HepG2 (cell line): ENCODE data around the gene GPR17. TPM values are rescaled to one million over a fixed set of nuclear protein-coding genes. Genes with fewer than 3 reads are reported as not detected.

Experiments used
- ARID5B ChIP-seq: IDR thresholded peaks from 2 replicates; pipeline ENCODE4 v1.4.0; 2020; ENCODE audit warnings: mild to moderate bottlenecking, missing genetic modification reagents
- GABPB1 ChIP-seq: IDR thresholded peaks from 2 replicates; pipeline ENCODE4 v1.6.1; 2016; ENCODE audit warnings: mild to moderate bottlenecking, missing genetic modification reagents, moderate library complexity, missing compliant biosample characterization
- KLF13 ChIP-seq: sonication (generic); formaldehyde crosslinking; IDR thresholded peaks from 2 replicates; pipeline ENCODE4 v1.4.0; 2020; ENCODE audit warnings: mild to moderate bottlenecking, missing genetic modification reagents
- MAZ ChIP-seq, 2 experiments: sonication (generic) in 1 of 2; formaldehyde crosslinking in 1 of 2; IDR thresholded peaks; 2 replicates each; pipeline versions ENCODE4 v1.5.0 to v1.6.1; 2012 to 2020; ENCODE audit warnings: low read depth in 2 of 2, mild to moderate bottlenecking in 2 of 2, borderline replicate concordance in 1 of 2, improper control_type of control experiment in 1 of 2, low read length in 1 of 2, missing genetic modification reagents in 1 of 2, moderate library complexity in 1 of 2
- MXD4 ChIP-seq: IDR thresholded peaks from 2 replicates; pipeline ENCODE4 v1.6.1; 2016; ENCODE audit warnings: mild to moderate bottlenecking, missing biosample characterization, missing genetic modification reagents
- PHF8 ChIP-seq: sonication (generic); formaldehyde crosslinking; IDR thresholded peaks from 2 replicates; pipeline ENCODE4 v1.5.0; 2020; ENCODE audit warnings: missing genetic modification reagents
- PREB ChIP-seq: sonication (generic); formaldehyde crosslinking; IDR thresholded peaks from 2 replicates; pipeline ENCODE4 v1.4.0; 2020; ENCODE audit warnings: missing genetic modification reagents
- SATB2 ChIP-seq: sonication (generic); formaldehyde crosslinking; IDR thresholded peaks from 2 replicates; pipeline ENCODE4 v1.5.0; 2020; ENCODE audit warnings: missing genetic modification reagents
- ZFP1 ChIP-seq: IDR thresholded peaks from 2 replicates; pipeline ENCODE4 v1.6.1; 2016
- ZNF281 ChIP-seq: sonication (generic); formaldehyde crosslinking; IDR thresholded peaks from 2 replicates; pipeline ENCODE4 v1.4.0; 2020; ENCODE audit warnings: missing genetic modification reagents, borderline replicate concordance
- ZNF383 ChIP-seq: sonication (generic); formaldehyde crosslinking; IDR thresholded peaks from 2 replicates; pipeline ENCODE4 v1.4.0; 2020; ENCODE audit warnings: missing genetic modification reagents, mild to moderate bottlenecking, borderline replicate concordance
- ZNF496 ChIP-seq: sonication (generic); formaldehyde crosslinking; IDR thresholded peaks from 2 replicates; pipeline ENCODE4 v1.8.1; 2023; ENCODE audit warnings: mild to moderate bottlenecking, moderate library complexity, missing genetic modification reagents; ENCODE audit not compliant: insufficient replicate concordance
- ZNF512B ChIP-seq: sonication (generic); formaldehyde crosslinking; IDR thresholded peaks from 2 replicates; pipeline ENCODE4 v1.5.1; 2020; ENCODE audit warnings: missing genetic modification reagents, mild to moderate bottlenecking, borderline replicate concordance
- ZNF546 ChIP-seq: sonication (generic); formaldehyde crosslinking; conservative IDR thresholded peaks from 2 replicates; pipeline ENCODE4 v1.8.1; 2023; ENCODE audit warnings: mild to moderate bottlenecking, missing genetic modification reagents
- ZNF704 ChIP-seq: sonication (generic); formaldehyde crosslinking; IDR thresholded peaks from 2 replicates; pipeline ENCODE4 v1.8.1; 2023; ENCODE audit warnings: mild to moderate bottlenecking, inconsistent platforms, moderate library complexity, missing genetic modification reagents, borderline replicate concordance
- polyA plus RNA-seq, 8 experiments: library from polyadenylated mRNA; depleted of rRNA in 3 of 8; stranded (reverse) in 7 of 8; unstranded in 1 of 8; fragments of >200 nt; fragmentation: Illumina TruSeq in 4 of 8; extraction: Trizol in 4 of 8; gene quantifications; 2 replicates each; pipeline versions ENCODE4 v1.2.1 to v1.2.3, GENCODE V29; 2011 to 2016; ENCODE audit warnings: low read depth in 4 of 8, missing spikeins in 1 of 8, mixed read lengths in 1 of 8; ENCODE audit not compliant: insufficient read depth in 1 of 8
- total RNA-seq, 5 experiments: library from RNA; depleted of rRNA; stranded (reverse); fragments of >200 nt; fragmentation: Illumina TruSeq; extraction: Trizol; gene quantifications; 2 replicates each; pipeline ENCODE4 v1.2.3, GENCODE V29; 2016; ENCODE audit warnings: low read depth in 1 of 5

The GPR17 gene
- total and polyA plus RNA-seq, 2 of the 13 experiments (the other 11 are each of a cell fraction or from before 2014, with no cell fraction given): not detected

GRCh38 chr2:127674241-127675209 is 28.6 kb downstream of the GPR17 start (continued):
- TF ChIP-seq ZNF281 (CRISPR knock-in tag) (0 out of 2 replicates have a peak, but pooled peaks have one; percentile 31), KLF13 (CRISPR knock-in tag) (no peak), MAZ (IDR thresholded peaks at IDR 0.05; ENCODE audit: borderline replicate concordance, low read depth, low read length) (no peak), MAZ (CRISPR knock-in tag; IDR thresholded peaks at IDR 0.05; ENCODE audit: low read depth) (peak; percentile 58; the same call in 1 of the 2 replicates), ZNF383 (CRISPR knock-in tag) (peak; percentile 45; the same call in 1 of the 2 replicates), ZNF512B (no peak), ZFP1 (no peak), PREB (no peak), ZNF496 (CRISPR knock-in tag) (no peak), PHF8 (CRISPR knock-in tag) (no peak), SATB2 (CRISPR knock-in tag) (no peak), GABPB1 (peak; percentile 43; the same call in 1 of the 2 replicates), ZNF546 (CRISPR knock-in tag) (no peak), ARID5B (no peak), ZNF704 (CRISPR knock-in tag) (no peak), MXD4 (no peak)
